Fibroblast of pulmonary artery (primary cell): ENCODE measurements around the gene RBM28.

Experiments
- DNase-seq: peaks from one replicate; pipeline ENCODE4 v3.0.0-alpha.2; 2010; ENCODE audit warnings: low read depth
- H3K4me3 ChIP-seq: replicated peaks from 2 replicates; pipeline ENCODE4 v1.5.1; 2011; ENCODE audit warnings: low read depth, mild to moderate bottlenecking, control low read depth, low read length, moderate library complexity
- TF ChIP-seq, protein P1 (sequence below): IDR thresholded peaks from 2 replicates; pipeline ENCODE4 v1.5.1; 2011; ENCODE audit warnings: mild to moderate bottlenecking, control low read depth, low read length, inconsistent platforms; ENCODE audit errors: missing control alignments

RBM28 gene

DNA sequence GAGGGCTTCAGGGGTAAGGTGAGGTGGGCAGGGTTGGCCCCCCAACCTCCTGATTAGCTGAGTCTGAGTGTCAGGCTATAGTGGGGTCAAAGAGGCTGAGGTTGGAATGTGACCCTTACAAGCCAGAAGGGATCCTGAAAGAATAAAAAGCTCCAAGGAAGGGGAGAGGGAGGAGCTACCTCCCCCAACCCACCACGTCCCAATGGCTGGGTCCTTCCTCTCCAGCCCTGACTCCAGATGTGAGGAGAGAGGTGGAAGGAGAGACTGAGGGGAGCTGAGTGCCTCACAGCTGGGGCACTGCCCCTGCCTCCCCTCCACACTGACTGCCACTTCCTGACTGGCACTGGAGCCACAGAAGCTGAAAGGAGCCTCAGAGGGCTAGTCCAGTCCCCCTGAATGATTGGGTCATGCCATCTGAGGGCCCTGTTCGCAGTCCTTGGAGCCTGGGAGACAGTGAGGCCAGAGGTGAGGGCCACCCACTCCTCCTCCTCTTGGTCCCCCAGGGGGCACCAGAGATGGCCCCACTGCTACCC, 45.4 kb upstream of the RBM28 start:
- no peak overlapping the region for H3K4me3 ChIP-seq
- no peak for DNase-seq
- TF ChIP-seq, protein P1, sequence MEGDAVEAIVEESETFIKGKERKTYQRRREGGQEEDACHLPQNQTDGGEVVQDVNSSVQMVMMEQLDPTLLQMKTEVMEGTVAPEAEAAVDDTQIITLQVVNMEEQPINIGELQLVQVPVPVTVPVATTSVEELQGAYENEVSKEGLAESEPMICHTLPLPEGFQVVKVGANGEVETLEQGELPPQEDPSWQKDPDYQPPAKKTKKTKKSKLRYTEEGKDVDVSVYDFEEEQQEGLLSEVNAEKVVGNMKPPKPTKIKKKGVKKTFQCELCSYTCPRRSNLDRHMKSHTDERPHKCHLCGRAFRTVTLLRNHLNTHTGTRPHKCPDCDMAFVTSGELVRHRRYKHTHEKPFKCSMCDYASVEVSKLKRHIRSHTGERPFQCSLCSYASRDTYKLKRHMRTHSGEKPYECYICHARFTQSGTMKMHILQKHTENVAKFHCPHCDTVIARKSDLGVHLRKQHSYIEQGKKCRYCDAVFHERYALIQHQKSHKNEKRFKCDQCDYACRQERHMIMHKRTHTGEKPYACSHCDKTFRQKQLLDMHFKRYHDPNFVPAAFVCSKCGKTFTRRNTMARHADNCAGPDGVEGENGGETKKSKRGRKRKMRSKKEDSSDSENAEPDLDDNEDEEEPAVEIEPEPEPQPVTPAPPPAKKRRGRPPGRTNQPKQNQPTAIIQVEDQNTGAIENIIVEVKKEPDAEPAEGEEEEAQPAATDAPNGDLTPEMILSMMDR = no peak

DNA sequence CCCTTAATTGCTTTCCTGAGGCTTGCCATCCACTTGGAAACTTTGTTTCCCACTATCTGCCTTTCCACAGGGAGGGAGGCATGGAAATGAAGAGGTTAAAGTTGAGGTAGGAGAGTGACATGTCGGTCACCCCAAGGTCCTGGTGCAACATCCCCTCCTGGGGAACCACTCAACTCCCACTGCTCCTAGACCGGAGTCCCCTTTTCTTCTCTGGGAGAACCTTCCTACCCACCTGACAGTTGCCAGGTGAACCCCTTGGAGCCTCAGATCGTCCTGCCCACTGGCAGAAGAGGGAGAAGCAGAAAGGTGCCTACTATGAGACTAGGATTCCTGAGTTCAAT, 44.4 kb upstream of the RBM28 start:
- TF ChIP-seq, protein P1 = no peak
- DNase-seq = no peak
- no peak overlapping the region for H3K4me3 ChIP-seq

DNA sequence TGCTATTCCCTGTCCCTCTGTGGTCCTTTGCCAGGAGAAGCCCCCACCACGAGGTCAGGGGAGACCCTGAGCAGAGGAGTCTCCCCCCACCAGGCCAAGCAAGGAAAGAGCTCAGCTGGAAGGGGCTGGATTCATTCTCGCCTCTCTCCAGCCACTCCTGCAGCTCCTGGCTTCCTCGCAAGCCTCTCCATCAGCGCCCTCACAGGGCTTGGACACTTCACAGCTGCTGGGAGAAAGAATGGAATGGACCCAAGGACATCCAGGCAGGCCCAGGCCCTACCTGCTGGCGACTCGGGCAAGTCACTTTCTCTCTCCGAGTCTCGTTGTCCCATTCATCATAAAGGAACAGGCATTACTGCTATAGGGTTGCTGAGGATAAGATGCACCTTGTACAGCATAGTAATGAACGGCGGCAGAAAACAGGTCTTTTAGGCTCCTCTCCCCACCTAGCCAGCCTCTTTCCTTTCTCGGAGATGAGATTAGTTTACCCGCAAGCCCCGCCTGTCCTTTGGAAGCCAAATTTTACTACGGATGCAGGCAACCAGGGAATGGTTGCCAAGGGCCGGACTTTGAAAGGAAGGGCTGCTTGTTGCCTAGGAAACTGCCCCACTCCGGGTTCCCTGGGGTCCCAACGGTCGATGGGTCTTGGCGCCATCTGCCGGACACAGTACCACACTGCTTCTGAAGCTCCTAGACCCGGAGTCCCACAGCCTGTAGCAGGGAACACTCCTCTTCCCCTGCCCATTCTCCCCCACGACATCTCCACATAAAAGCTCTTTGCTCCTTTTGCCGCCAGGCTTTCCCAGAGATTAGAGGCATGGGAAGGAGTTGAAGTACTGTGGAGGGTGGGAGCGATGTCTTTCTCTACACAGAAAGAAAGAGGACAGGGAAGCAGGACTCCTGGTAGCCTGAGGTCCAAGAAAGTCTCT, 43.8 kb upstream of the RBM28 start:
- TF ChIP-seq, protein P1 = peak; percentile 89
- DNase-seq = peak; percentile 82

DNA sequence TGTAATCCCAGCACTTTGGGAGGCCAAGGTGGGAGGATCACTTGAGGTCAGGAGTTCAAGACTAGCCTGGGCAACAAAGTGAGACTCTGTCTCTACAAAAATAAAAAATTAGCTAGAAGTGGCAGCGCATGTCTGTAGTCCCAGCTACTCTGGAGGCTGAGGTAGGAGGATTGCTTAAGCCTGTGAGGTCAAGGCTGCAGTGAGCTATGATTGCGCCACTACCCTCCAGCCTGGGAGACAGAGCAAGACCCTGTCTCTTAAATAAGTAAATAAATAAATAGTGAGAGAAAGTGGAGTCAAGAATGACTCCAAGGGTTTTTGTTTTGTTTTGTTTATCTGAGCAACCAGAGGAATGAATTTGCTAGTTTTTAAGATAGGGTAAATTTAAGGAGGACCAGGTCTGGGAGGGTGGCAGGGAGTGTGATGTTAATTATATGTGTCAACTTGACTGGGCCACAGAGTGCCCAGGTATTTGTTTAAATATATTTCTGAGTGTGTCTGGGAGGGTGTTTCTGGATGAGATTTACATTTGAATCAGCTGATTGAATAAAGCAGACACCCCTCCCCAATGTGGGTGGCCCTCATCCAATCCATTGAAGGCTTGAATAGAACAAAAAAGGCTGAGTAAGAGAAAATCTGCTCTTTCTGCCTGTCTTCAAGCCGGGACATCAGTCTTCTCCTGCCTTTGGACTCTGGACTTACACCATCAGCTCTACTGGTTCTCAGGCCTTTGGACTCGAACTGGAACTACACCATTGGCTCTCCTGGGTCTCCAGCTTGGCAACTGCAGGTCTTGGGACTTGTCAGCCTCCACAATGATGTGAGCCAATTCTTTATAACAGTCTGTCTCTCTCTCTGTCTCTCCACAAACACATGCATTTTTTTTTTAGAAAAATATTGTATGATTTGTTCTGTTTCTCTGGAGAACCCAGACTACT, 42.5 kb upstream of the RBM28 start:
- TF ChIP-seq, protein P1 = no peak
- no peak for DNase-seq
- H3K4me3 ChIP-seq = no peak overlapping the region

More for the DNA sequence above, 43.8 kb upstream of the RBM28 start:
- no peak overlapping the region for H3K4me3 ChIP-seq

DNA sequence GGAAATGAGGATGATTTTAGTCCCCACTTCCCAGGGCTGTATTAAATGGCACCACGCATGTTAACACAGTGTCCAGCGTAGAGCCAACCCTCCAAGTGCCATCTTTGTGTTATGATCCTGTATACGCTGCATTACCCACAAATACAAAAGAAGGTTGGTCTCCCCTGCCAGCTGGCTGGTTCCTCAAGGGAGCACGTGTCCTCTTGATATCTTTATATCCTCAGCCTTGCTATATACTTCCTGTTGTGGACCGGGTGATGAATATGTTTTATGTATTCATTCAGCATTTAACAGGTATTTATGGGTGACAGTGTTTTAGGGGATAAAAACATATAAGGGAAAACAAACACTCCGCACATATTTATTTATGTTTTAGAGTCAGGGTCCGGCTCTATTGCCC, 41.0 kb upstream of the RBM28 start:
- DNase-seq = no peak
- TF ChIP-seq, protein P1 = no peak
- no peak overlapping the region for H3K4me3 ChIP-seq

DNA sequence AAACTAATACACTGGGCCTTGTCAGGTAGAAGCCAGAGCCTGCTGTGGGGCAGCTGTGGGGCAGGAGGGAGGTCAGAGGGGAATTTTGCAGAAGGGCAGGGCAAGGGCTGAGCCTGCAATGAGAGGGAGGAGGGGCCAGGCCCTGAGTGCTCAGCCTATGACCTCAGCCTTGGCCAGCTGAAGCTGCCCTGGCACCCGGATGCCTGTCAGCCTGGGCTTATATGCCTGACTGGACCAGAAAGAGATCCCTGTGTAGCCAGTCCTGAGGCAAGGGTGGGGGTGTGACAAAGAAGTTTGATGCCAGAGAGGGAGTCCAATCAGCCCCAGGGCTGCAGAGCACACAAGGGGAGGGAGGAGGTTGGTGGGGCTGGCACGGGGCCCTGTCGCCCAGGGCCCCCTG, 40.1 kb upstream of the RBM28 start:
- no peak for DNase-seq
- TF ChIP-seq, protein P1 = no peak
- no peak overlapping the region for H3K4me3 ChIP-seq
